GM19372 (cell line): ENCODE measurements around the gene TLCD5.
A peak's percentile ranks its signal among the peaks of the same experiment; 100 is the strongest.

ENCODE experiments used
- ATAC-seq: cut with Tn5 transposase; IDR thresholded peaks from one replicate; pipeline ENCODE4 v1.9.1; 2021; ENCODE audit warnings: mild to moderate bottlenecking, low read depth, moderate library complexity; ENCODE audit not compliant: unreplicated experiment

Gene TLCD5

DNA sequence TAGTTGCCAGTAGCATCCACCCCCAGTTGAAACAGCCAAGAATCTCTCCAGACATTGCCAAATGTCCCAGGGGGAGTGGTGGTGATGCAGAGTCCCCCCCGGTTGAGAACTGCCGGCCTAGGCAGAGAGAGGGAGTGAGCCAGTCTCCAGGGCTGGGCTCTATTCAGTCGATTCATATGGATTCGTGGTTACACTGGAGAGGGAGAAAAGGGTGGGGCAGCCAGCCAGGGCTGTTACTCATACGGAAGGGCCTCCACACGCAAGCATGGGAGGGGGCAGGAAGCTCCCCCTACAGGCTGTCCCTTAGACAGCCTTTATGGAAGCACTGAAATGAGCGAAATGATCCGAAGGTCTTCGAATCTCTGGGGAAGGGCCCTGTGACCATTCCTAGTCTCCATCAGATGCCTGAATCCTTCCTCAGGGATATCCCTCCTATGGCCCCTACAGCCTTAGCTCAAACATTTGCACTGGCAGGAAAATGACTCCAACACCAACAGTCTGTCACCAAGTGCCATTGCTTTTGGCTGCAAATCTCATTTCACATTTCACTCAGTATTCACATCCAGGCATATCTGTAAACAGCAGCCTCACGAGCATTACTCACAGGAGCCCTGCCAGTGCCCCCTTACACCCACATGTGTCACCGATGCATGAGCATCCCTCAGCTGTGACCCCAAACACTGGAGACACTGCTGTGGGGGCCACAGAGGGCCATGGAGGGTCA, 18.4 kb upstream of the TLCD5 start:
- no peak for ATAC-seq

DNA sequence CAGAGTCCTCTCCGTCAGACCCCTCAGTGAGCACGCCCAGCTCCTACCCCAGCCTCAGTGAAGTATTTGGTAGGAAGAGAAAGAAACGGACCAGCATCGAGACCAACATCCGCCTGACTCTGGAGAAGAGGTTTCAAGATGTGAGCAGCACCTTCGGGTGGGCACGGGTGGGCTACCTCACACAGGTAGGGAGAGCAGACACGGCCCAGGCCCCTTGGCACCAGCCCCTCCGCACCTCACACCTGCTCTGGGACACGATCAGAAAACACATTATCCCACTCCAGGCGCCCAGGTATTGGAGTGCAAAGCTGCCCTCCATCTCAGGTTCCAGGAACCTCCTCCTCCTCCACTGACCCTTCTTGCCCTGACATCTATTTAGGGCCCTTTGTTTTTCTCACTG, 17.6 kb upstream of the TLCD5 start:
- ATAC-seq: no peak

DNA sequence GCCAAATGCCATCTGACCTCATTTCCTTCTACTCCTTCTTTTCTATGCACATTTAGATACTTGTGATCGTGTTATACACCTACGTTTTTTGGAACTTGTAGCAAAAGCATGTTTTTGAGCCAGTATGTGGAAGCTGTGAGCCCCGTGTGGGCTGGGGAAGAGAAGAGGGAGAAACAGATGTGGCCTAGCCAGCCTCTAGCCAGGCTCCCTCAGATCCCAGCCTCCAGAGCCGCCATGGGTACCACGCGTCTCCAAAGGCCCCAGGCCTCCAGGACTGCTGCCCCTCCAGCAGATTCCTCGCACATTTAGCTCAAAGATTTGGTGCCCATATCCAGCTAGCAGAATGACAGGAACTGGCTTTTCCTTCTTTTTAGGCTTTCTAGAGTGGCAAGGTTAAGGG, 17.0 kb upstream of the TLCD5 start:
- no peak for ATAC-seq

DNA sequence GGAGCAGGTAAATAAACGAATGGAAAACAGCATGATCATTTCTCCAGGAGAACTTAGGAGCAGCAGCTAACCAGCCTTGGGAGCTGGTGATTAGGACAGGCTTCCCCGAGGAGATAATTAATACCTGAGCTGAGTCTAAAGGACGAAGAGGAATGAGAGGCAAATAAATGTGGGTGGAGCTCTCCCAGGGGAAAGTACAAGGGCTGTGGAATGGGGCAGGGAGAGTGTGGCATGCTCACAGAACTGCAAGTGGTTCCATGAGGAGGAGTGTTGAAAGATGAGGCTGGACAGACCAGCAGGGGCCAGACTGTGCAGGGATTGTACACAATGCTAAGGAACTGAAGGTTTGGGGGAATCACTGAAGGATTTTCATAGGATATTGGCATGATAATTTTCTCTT, 14.2 kb upstream of the TLCD5 start:
- no peak for ATAC-seq

DNA sequence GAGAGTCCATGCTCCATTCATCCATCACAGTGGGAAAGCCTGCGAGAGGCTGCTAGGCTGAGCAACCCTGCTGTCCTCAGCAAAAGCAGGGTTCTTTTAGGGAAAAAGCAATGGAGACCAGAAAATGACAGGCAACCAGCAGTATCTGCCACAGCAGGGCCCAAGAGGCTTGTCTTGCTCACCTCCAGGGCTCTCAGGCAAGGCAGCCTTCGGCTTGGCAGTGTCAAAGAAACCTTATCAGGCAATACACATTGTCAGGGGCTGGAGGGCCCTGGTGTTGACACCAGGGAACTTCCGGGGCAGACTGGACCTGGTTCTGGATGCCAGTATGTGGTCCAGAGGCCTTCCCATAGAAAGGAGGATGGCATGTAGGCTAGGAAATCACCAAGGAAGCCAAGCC, 10.2 kb upstream of the TLCD5 start:
- ATAC-seq: no peak

DNA sequence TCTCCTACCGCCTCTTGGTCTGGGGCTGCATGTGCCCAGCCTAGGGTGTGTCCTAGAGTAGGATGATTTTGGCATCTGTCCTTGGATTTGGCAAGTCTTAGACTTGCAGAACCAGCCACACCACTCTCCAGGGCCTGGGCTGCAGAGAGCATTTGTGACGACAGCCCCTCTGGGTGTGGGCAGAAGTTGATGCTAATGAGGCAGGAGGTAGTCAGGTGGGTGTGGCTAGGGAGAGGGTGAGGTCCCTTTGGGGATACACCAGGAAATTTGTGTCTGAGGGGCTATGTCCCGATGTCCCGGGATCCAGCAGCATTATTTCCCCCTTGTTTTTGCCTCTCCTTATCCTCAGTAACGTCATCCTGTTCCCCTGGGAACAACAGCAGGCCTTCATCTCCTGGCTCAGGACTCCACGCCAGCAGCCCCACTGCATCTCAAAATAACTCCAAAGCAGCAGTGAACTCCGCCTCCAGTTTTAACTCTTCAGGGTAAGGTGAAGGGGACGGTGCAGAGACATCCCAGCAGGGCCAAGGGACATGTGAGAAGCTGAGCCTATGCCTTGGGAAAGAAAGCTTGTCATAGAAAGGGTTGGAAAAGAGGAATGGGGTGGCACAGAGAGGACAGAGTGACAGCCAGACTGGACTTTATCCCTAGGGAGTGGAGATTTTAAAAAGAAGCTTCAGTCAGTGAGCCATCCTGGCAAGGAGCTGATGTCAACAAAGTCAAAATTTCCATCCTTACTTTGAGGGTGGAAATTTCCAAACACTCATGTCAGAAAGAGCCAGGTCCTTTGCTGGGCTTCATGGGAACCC, 8.0 kb upstream of the TLCD5 start:
- no peak for ATAC-seq

DNA sequence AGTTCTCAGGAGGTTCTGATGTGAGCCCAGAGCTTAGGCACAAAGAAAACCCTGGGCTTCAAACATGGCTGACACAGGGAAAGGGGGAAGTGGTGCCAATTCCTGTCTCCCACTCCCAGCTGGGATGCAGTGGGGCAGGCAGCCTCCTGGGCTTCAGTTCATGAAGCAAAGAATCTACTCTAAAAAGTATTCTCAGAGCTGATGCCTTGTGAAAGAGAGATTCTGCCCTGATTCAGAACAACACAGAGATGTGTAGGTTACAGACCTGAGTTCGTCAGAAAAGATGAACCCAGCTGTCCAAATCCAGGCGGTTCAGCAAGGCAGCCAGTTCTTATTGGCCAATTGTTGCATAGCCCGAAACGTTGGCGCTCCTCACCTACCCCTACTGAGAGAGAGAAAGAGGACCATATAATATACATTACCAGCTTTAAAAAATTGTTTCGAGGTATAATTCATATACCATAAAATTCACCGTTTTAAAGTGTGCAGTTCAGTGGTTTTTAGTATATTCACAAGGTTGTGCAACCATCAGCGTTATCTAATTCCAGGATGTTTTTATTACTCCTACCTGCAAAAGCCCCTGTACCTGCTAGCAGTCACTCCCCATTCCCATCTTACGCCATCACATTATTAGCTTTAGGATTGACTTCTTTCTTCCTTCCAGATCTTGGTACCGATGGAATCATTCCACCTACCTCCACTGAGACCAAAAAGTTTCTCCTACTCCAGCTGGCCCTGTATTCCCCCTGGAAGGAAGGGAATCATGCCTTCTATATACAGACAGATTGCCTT, 7.2 kb upstream of the TLCD5 start:
- ATAC-seq: no peak

DNA sequence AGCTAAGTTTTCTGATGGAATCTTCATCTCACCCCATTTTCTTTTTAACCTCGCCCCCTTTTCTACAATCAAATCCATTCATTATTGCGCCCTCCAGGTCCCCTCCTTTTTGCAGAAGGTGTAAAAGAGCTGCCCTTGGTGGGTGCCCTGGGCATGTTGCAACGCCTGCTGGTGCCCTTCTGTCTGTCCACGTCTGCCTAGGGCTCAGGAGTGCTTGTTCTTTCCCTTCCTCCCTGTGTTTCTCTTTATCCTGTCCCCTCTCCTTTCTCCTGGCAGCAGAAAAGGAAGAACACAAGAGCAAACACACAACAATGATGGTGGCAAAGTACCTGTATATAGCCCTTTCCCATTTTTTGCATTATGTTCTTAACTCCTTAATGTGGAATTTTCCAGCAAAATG, 6.2 kb upstream of the TLCD5 start:
- ATAC-seq: no peak

DNA sequence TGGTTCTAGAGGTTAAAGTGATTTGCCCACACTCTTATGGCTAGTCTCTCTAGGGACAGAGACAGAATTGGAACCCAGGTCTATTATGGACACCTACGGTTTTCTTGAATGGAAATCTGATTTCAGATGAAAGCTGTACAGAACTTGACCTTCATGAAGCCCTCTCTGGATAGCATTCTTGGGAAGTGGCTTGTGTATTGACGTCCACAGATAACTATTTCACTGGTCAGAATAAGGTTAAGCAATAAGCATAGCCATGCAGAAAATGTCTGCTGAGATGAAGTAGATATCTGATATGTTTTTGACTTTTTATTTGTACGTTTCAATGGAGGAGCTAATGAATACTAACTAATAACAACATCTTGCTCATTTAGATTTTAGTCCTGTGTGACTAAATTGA, 1.1 kb downstream of the TLCD5 start:
- ATAC-seq: no peak

DNA sequence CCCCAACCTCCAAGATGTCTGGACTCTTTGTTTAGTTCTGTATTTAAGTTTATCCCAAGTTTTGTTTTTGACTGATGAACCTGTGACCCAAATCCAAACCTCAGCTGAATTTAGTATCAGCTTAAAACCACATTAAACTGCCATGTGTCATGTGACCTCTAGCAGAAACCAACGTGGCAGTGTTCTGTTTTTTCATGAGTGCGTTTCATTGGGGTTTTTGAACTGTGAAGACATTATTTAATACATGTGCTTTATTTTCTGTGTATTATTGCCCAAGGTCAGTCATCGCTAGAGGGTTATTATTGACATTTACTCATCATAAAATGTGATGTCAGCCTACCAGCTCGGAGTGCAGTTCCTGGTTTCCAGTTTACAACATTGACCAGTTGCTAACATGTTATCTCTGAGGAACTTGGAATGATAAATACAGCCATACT, 1.8 kb downstream of the TLCD5 start:
- no peak for ATAC-seq

DNA sequence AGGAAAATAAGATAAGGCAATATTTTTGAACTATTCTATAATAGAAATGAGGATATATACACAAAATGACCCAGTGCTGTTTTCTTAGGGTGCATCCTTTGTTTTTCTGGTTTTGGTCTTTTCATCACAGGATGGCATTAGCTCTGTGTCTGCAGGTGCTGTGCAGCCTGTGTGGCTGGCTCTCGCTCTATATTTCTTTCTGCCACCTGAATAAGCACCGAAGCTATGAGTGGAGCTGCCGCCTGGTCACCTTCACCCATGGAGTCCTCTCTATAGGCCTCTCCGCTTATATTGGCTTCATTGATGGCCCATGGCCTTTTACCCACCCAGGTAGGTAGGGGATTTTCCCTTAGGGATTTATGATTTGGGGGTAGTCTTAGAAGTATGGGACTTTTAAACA, 2.2 kb downstream of the TLCD5 start:
- no peak for ATAC-seq

DNA sequence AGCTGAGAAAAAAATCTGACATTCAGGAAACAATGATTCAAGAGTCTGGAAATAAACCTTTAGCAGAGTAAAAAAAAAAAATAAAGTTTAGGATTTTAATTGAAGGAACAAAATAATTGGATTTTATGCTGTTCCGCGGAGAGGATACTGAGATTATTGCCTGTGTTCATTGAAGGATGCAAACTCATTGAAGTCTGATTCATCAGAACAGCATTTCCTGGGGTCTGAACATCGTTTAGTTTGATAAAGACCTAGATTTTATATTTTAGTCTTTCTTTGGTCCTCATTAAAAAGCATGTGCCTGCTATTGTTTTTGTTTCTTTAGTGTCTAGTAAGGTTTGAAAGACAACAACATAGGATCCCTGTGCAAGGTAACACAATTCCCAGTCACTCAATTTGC, 4.5 kb downstream of the TLCD5 start:
- ATAC-seq: no peak

DNA sequence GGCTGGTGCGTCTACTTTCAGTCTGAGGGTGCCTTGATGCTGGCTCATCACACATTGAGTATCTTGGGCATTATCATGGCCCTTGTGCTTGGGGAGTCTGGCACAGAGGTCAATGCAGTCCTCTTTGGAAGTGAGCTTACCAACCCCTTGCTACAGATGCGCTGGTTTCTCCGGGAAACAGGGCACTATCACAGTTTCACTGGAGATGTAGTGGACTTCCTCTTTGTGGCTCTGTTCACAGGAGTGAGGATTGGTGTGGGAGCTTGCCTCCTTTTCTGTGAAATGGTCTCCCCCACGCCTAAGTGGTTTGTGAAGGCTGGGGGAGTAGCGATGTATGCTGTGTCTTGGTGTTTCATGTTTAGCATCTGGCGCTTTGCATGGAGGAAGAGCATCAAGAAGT, 4.9 kb downstream of the TLCD5 start:
- ATAC-seq: no peak

DNA sequence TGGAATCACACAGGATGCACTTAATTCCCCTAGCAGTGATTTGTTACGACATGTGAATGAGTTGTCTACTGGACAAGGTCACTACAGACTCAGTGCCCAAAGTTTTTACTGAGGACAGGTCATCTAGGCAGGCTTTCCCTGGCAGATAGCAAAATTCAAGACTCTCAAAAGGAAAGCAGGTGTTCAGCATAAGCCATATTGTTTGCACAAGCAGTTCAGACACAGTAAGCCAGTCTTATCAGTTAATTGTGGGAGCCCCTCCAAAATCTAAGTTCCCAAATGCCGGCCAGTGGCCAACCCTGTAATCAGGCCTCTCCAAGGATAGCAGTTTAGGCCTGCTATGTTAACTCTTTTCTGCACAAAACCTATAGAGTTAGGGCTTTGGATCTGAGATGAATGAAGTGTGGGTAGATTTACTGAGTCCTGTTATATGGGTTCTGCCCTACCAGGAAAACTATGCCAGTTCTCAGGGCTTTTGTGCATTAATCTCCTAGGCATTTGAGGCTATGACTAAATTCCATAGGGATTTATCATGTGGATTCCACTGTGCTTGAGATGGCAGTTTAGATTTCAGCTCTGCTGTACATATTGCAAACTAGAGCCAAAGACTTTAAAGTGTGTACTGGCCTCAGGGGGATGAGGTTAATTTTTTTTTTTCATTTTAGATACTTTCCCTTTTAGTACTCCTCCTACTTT, 6.3 kb downstream of the TLCD5 start:
- ATAC-seq: no peak

DNA sequence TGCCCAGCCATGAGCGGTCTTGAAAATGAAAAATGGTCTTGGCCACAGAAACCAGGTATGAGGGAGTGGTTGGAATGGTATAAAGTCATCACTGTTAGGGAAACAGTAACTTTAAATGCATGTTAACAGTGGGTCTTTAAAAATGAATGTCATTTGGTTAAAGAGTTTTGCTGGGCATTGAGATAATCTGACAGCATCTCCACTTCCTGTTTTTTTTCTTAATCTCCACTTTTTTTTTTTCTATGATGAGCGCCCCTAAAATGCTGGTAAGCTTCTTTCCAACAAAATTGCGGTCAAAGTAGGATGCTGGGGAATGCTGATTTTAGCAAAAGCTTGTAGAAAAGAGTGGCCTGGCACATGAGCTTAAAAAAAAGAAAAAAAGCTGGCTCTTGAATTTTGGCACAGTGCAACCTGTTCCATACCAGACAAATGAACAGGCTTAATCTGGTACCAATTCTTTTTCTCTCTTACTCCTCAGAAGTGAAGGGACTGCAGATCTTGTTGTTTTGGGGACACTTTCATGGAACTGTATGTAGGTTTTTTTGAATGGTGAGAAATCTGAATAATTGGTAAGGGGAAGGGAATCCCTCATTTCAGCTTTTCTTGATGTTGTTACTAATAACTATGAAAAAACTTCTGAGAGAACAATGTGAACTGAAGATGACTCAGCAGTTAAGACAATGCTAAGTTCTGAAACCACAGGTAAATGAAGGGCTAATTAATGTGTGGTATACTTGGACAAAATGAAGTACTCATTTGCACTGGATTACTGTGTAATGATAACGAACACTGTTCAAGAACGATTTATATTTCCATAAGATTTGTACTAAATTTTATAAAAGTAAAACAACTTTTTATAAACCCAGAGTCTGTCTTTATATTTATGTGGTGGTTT, 8.0 kb downstream of the TLCD5 start:
- no peak for ATAC-seq

DNA sequence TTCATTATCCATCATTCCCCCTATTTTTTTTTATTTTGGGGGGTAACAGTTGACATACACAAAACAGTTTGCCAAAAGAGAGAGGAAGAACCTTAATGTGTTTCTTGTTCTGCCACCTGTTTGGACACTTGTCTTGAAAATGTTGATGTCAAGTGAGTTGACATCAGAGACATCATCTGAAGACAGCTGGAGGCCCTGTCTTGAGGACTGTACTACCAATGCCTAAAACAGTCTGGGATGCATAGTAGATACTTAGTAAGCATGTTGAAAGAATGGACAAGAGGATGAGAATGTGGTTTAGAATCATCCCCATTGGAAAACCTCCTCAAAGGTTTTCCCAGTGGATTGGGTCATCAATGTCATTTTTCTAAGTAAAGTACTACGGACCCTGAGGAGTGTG, 8.7 kb downstream of the TLCD5 start:
- ATAC-seq: no peak

DNA sequence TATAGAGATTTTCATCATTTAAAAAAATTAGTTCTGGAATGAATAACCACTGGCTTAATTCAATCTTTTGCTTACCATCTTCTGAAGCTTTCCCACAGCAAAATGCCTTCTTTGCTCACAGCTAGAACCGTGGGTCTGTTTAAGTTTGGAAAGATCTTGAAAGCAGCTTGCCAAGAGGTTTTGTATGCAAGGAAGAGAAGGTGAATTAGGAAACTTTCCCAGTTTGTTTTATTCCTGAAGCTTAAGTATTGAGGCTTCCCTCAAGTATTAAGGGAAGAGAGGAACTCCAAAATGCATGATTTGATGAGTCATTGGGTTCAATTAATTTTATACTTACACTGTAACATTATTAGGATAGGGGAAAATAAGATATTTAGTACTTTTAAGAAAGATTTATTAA, 9.2 kb downstream of the TLCD5 start:
- ATAC-seq: no peak

DNA sequence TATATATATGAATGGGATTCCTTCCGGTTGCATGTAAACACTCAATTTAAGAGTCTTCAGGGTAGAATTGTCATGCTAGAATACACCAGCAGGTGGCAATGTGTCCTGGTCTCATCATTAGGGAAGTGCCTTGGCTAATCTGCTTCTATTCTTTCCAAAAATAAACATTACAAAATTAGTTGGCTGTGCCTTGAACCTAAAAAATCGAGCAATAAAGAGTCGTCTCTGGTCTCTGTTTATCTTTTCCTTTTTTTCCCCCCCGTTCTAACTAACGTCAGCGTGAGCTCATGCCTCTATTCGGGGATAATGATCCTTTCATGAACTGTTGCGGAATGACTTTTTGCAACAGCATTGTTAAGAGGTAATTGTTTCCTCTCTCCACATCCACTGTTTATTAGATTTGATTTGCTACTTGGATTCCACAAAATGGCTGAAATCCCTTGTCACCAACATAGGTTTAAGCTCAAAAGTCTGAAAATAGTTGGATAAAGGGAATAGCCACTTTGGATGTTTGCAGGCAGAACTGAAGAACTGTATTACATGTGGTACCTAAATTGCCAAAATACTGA, 9.9 kb downstream of the TLCD5 start:
- no peak for ATAC-seq

DNA sequence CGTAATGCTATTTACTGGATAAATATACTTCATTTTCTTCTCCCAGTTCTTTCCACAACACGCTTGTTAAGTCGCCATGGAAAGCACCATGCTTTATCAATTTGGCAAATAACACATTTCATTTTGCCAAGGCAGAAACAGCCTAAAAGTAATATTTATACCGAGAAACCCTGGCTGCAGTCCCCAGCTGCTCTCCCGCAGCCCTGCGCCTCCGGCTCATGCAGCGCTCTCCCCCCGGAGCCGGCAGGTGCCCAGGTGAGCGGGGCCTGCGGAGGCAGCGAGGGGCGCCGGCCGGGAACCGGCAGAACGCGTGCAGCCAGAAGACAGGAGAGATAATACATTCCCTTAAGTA, 10.4 kb downstream of the TLCD5 start:
- ATAC-seq: peak; percentile 5
